GM21619 (cell line): ENCODE data around the gene HINT3.
A peak's percentile ranks its signal among the peaks of the same experiment; 100 is the strongest.
"Not testable (repeated sequence)": the region's sequence is repeated elsewhere in the genome, so short reads cannot be mapped to it uniquely, and the experiment has no call there.

Source experiments
- ATAC-seq: cut with Tn5 transposase; IDR thresholded peaks from one replicate; pipeline ENCODE4 v1.9.1; 2021; ENCODE audit not compliant: unreplicated experiment

HINT3 gene

DNA sequence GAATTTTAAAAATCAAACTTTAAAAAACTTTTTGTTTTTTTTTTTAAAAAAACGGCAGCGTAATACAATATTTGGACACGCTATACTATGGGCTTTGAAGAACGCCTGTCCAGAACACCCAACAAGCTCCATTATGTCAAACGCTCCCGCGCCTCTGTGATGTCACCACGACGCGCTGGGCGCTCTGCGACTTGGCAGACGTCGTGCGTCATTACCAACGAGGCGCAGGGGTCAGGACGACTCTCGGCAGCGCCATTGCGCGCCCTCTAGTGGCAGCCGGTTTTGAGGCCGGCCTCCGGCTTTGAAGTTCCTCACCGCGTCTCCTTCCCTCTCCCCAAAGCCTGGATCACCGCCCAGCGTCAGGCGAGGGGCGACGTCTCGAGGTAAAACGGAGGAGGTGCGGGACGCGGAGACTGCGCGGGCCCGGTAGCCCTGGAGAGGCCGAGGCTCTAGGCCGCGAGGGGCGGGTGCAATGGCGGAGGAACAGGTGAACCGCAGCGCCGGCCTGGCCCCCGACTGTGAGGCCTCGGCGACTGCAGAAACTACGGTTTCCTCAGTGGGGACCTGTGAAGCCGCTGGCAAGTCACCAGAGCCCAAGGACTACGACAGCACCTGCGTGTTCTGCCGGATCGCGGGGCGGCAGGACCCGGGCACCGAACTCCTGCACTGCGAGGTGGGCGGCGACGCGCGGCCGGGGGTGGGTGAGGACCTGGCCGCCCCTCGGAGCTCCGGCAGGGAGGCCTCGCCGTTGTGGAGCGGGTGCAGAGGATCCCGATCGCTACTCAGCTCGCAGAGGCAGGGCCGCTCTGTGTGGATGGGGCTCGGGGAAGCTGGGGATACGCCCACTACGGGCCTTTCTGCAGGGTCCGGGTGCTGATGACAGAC lies at the start of gene HINT3:
TSS of gene HINT3 (plus strand) at position 265 of the 885 bp plus-strand sequence. CDS start at position 473, 208 bp downstream.
- ATAC-seq = peak; percentile 93

DNA sequence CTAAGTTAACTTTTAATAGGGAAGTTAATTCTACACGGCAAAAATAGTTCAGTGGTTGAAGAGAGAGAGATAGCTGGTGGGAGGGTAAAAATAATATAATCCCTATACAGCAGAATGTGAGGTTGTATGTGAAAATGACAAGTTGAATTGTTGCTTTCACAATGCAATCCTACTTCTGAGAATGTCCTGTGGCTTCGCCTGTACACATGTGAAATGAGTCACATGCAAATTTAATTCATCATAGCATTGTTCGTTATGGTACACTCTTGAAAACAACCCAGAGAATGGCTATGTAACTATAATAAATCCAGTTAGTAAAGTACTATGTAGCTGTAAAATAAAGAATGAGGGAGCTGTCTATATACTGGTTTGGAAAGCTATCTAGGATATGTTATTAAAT lies 46.0 kb upstream of the HINT3 start:
- ATAC-seq = peak; percentile 98

DNA sequence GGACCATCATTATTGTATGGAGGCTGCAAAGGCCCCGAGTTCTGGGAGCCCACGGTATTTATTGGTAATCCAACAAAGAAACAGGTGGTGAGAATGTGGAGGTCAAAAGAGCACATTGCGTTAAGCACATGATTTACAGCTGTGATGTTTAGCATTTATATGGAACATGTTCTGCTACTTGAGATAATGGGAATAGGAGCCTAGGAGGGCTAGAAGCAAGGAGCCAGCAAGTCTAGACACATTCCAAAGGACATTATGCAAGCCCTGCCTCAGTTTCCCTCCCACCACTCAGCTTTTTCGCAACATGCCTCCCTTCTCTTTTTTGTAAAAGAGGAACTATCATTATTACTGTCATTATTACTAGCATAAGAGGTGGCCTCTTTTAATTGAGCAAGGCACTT lies 45.5 kb upstream of the HINT3 start:
- not testable (repeated sequence) for ATAC-seq

GRCh38 chr6:125912430-125912829 lies 44.1 kb upstream of the HINT3 start:
- ATAC-seq = not testable (repeated sequence)

GRCh38 chr6:125913145-125913544 lies 43.4 kb upstream of the HINT3 start:
- no peak for ATAC-seq

DNA sequence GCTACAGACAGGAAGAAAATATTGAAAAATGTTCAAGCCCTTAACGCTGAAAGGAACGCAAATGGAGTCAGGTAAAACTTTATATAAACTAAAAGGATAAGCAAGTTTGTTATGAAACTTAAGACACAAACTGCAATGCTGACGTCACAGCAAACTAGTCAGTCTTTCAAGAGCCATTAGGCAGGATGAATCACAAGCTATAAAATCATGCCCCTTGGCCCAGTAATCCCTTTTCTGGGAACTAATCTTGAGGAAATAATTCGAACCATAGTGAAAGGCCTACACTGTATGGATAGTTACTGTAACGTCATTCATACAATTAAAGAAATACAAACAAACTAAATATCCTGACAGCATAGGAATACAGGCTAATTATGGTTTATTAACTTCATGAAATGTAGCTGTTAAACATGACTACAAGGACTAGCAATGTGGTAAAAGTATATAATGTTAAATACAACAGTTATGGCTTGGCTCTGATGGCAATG lies 42.7 kb upstream of the HINT3 start:
- ATAC-seq = no peak

GRCh38 chr6:125918230-125918629 lies 38.3 kb upstream of the HINT3 start:
- ATAC-seq = no peak

DNA sequence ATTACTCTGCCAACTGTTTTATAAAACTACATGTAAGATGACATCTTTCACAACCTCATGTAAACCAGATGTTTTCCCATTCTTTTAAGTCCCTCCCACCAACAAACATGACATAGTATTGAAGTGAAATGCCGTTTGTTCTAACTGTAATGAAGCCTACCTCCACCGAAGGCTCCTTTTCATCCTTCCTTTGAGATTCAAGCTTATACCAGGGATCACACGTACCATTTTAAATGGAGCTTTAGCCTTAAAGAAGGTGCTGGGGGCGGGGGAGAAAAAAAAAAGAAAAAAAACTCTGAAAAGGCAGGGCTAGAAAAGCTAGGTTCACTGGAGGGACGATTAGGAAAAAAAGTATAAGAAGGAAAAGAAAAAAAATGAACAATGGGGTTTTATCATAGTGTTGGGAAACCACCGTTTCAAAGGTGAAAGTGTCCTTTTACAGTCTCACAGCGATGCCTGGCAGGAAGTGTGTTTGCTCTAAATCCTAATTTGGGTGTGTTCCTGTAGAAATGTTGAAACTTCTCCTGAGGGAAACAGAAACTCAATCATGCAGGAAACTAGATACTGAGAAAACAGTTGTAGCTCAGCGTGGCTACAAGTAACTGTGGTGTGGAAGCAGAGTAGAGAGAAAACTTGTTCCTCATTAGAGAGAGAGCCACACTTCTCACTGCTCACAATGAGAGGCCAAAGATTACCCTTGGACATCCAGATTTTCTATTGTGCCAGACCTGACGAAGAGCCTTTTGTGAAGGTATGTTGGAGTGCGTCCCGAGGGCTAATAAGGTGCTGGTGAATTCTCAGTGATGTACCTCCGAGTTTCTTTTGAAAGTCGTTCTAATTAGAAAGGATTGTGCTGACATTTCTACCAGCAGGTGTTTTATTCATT lies 37.6 kb upstream of the HINT3 start:
- ATAC-seq = peak; percentile 99

DNA sequence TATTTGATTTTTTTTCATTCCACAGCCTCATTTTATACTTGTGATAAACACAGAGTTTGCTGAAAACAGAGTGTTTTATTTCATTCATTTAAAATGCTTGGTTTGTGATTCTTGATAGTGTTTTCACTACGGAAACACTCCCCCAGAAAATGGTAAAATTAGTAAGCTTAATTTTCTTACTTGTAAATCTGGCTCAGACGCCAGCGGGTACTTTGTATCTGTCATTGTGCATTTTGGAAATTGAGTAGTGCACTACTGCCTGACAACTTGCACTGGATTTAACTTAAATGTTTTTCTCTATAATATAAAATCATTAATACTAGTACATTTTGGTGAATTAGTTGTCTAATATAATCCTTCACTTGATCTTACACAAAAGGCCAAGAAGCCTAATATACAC lies 37.0 kb upstream of the HINT3 start:
- ATAC-seq = no peak

DNA sequence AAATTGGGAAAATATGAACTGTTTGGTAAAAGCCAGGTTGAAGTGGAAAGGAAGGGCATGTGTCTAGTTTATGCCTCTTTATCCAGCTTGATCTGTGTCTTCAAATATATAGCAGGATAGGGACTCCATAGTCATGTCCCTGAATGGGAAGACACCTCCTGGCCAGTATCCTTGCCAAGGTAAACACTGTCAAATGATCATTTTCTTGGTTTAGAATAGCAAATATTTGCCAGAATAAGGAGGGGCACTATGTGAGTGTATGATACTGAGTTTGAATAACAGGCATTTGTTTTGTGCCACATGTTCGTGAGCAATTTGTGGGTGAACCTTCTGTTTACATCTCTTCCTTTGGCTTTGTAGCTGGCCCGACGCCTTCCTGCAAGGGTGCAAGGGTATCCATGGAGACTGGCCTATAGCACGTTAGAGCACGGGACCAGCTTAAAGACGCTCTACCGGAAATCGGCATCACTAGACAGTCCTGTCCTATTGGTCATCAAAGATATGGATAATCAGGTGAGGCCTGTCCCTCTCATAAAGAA lies 34.2 kb upstream of the HINT3 start:
- no peak for ATAC-seq

- no peak for ATAC-seq
These were observed 33.1 kb upstream of the HINT3 start for GRCh38 chr6:125923366-125923877.

GRCh38 chr6:125924169-125924568 lies 32.4 kb upstream of the HINT3 start:
- no peak for ATAC-seq

DNA sequence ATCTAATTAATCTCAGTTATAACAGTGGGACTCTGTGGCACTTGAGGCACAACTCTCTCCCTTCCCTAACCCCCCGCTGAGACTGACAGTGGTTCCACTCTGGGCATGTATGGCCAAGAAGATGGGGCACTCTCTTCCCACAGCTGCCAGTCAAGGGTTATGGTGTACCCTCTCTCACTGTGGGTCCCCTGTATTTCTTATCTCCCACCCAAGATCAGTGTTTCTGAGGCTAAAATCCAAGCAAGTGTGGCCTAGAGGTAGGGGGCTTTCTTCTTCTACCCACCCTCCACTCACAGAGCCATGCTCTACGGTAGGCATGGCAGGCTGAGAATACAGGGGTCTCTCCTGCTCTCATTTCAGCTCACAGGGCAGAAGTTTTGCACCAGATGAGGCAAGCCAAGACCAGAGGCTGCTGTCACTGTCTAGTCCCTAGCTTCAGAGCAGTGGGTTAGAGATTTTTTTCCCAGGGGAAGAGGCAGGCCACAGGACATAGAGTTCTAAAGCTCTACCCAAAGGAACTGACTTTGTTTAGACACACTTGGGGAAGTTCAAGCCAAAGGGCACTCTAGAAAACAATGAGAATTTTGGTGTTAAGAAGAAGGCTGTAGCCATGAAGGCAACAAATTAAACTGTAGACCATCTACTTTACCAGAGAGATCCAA lies 31.7 kb upstream of the HINT3 start:
- ATAC-seq = no peak

DNA sequence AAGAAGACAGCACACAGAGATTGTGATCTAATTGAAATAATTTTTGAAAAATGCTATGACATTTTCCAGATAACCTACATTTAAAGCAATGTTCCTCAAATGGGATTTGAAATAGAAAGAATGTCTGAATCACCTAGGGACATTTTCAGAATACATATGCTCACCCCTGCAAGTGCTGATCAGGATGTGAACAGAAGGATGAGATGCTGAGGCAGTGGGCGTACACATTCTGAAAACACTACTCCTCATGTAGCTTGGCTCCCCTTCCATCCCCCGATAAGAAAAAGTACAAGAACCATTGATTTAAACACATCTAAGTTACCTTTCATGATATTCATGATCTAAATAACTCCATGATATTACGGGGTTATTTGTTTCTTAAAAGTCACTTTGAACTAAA lies 29.9 kb upstream of the HINT3 start:
- ATAC-seq = no peak

- no peak for ATAC-seq
These were observed 28.8 kb upstream of the HINT3 start for GRCh38 chr6:125927761-125928160.

DNA sequence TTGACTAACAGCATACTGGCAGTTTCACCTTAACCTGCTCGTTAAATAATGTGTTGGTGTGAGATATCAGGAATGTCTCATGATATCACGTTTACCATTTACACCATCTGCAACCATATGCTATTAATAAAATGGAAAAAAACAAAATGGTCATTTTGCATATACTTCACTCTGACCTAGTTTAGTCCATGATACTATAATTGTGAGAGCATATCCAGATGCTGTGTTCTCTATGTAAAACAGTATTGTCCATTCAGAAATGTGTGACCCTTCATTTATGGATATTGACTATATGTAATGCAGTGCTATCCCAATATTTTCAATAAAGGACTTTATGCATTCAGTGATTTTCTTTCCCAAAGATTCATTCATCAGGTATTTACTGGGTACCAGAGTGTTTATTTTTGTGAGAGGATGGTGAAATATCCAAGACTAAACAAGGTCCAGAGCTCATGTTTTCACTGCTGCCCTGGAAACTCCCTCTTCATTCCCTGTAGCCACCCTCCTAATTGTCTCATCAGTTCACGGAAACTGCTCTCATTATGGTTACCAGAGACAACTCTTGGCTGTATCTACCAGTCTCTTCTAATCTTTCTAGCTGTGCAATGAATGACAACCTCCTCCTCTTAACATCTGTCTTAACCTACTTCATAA lies 25.7 kb upstream of the HINT3 start:
- ATAC-seq = no peak

DNA sequence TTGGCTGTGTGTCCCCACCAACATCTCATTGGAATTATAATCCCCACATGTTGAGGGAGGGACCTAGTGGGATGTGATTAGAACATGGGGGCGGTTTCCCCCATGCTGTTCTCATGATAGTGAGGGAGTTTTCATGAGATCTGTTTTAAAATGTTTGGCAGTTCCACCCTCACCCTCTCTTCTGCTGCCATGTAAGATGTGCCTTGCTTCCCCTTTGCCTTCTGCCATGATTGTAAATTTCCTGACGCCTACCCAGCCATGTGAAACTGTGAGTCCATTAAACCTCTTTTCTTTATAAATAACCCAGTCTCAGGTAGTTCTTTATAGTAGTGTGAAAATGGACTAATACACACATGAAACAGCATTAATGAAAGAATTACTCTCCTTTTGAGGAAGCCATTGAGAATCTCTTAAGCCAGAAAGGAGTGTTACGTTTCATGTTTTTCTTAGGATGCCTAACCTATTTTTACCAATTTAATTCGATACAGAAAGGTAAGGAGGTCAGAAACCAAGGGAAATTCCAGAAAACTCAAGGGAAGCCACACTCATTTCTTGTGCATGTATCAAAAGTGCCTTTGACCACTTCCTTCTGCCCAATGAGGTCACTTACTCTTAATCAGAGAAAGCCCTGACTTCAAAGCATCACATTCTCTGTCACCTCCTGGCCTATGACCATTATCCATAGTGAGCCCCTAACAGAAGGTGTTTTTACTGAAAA lies 24.7 kb upstream of the HINT3 start:
- ATAC-seq = peak; percentile 79

DNA sequence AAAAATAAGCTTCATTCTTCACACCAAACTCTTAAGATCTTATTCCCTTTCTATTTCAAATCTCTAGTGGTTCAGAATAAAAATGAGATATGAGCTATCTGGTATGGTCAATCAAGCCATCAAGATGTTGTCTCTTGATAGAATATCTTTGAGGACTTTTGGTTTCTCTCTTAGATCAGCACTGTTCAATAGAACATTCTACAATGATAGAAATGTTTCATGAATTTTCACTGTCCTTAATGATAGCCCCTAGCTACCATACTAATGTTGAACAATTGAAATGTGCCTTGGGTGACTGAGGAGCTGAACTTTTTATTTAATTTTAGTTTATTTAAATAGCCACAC lies 24.1 kb upstream of the HINT3 start:
- peak; percentile 12 for ATAC-seq

DNA sequence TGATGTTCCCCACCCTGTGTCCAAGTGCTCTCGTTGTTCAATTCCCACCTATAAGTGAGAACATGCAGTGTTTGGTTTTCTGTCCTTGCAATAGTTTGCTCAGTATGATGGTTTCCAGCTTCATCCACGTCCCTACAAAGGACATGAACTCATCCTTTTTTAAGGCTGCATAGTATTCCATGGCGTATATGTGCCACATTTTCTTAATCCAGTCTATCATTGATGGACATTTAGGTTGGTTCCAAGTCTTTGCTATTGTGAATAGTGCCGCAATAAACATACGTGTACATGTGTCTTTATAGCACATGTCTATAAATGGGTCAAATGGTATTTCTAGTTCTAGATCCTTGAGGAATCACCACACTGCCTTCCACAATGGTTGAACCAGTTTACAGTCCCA lies 21.1 kb upstream of the HINT3 start:
- ATAC-seq = not testable (repeated sequence)

GRCh38 chr6:125939026-125939425 lies 17.5 kb upstream of the HINT3 start:
- ATAC-seq = no peak
